Lung (tissue), 12 donors: ENCODE data around the gene FKBP14. TPM values are rescaled to one million over a fixed set of nuclear protein-coding genes. Genes with fewer than 3 reads are reported as not detected.

Source experiments
- ATAC-seq: fragments of 200-7000 bp; cut with Tn5 transposase; one replicate; pipeline ENCODE4 v1.9.1; 2020; ENCODE audit warnings: moderate number of reproducible peaks; ENCODE audit not compliant: insufficient read depth, low FRiP score
- DNase-seq, 3 donors: peaks; one replicate each; pipeline ENCODE4 v3.0.0-alpha.2; 2013 to 2017
- H3K27ac ChIP-seq, 2 donors: one replicate each; pipeline ENCODE4 v1.5.1; 2013; ENCODE audit warnings: mild to moderate bottlenecking in 2 of 2, moderate library complexity in 2 of 2, control low read depth in 1 of 2, inconsistent platforms in 1 of 2, low read depth in 1 of 2, low read length in 1 of 2
- H3K27me3 ChIP-seq, 3 donors: one replicate each; pipeline ENCODE4 v1.5.1; 2013; ENCODE audit warnings: low read length in 2 of 3; ENCODE audit not compliant: control insufficient read depth in 3 of 3, insufficient read depth in 3 of 3
- H3K36me3 ChIP-seq, 4 donors: one replicate each; pipeline ENCODE4 v1.5.1; 2013; ENCODE audit warnings: low read length in 4 of 4, mild to moderate bottlenecking in 1 of 4, moderate library complexity in 1 of 4; ENCODE audit not compliant: control insufficient read depth in 4 of 4, insufficient read depth in 4 of 4
- H3K4me1 ChIP-seq, 5 donors: one replicate each; pipeline ENCODE4 v1.5.1; 2013; ENCODE audit warnings: low read length in 5 of 5, mild to moderate bottlenecking in 2 of 5, moderate library complexity in 1 of 5; ENCODE audit not compliant: control insufficient read depth in 5 of 5, insufficient read depth in 5 of 5
- H3K4me3 ChIP-seq: one replicate; pipeline ENCODE4 v1.5.1; 2013; ENCODE audit warnings: mild to moderate bottlenecking, control low read depth, moderate library complexity
- H3K9ac ChIP-seq, 2 donors: one replicate each; pipeline ENCODE4 v1.5.1; 2013; ENCODE audit warnings: low read length in 2 of 2, control low read depth in 1 of 2; ENCODE audit not compliant: insufficient read depth in 1 of 2
- H3K9me3 ChIP-seq, 4 donors: one replicate each; pipeline ENCODE4 v1.5.1; 2013; ENCODE audit warnings: low read length in 3 of 4, mild to moderate bottlenecking in 1 of 4, moderate library complexity in 1 of 4; ENCODE audit not compliant: control insufficient read depth in 4 of 4, insufficient read depth in 3 of 4
- CTCF ChIP-seq: IDR thresholded peaks from 2 replicates; pipeline ENCODE4 v1.5.1; 2012; ENCODE audit warnings: mild to moderate bottlenecking; ENCODE audit errors: control extremely low read depth, extremely low read depth
- WGBS, 2 donors: extraction: QIAGEN DNeasy Blood & Tissue Kit; methylation state at CpG; one replicate each; pipeline ENCODE4 v1.1.7; 2013; 5-methylcytosine and 5-hydroxymethylcytosine counted together
- polyA plus RNA-seq, 2 donors: library from polyadenylated mRNA; stranded (reverse); fragments of 200-250 nt; gene quantifications; one replicate each; pipeline ENCODE4 v1.2.1, GENCODE V29; 2013
- total RNA-seq, 2 donors: library from RNA; depleted of rRNA in 1 of 2; stranded (reverse); fragments of >200 nt in 1 of 2; gene quantifications; one replicate each; pipeline ENCODE4 v1.2.1, GENCODE V29; 2014 to 2021
- donor health status: control.
- donor health status: control.
- donor health status: Bipolar disorder and iron deficiency.
- donor health status: healthy.
- donor health status: DM: yes; HTN: yes; CAD: no.

FKBP14 gene
- total and polyA plus RNA-seq, 4 donors: 2.6 to 21.5 (median 11.9) TPM

DNA sequence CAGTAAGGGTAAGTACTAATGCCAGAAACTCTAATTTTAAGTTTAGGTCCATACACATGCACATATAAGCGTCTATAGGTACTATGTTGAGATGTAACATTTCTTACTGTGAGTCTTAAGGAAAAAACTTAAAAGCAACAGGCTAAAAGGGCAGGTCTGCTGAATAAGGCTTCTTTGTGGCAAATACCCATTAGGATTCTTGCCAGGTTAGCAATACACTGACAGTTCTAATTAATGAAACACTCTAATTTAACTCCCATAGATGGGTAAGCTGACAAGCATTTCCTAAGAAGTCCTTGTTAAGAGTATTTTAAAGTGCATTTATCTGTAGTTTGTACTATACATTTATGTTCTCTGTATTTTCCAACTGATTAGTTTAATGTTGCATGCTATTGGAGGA lies 50.9 kb downstream of the FKBP14 start:
- Histone ChIP-seq H3K27me3 (no peaks in the 10 kb centered on the region), H3K4me3 (no peak overlapping the region), H3K4me1 (peaks cover 0 to 26% (median 4%) of the 10 kb centered on the region in 5 donors), H3K27ac (no peak overlapping the region), H3K36me3 (no peaks in the 10 kb centered on the region), H3K9ac (no peak overlapping the region), H3K9me3 (no peaks in the 10 kb centered on the region)
- 87 to 96% methylated on average over 1 of the region's 1 CpG for WGBS, 2 donors
- DNase-seq: no peak
- ATAC-seq: no peak
- TF ChIP-seq CTCF: no peak

GRCh38 chr7:29974286-29974685 lies 52.2 kb downstream of the FKBP14 start:
- no peaks in the 10 kb centered on the region for H3K36me3 ChIP-seq
- 44 to 84% methylated on average over 3 of the region's 3 CpGs for WGBS, 2 donors
- no peak overlapping the region for H3K9ac ChIP-seq
- DNase-seq: no peak
- H3K4me3 ChIP-seq: no peak overlapping the region
- ATAC-seq: no peak
- H3K27me3 ChIP-seq: no peaks in the 10 kb centered on the region
- no peaks in the 10 kb centered on the region for H3K9me3 ChIP-seq
- H3K27ac ChIP-seq: no peak overlapping the region
- TF ChIP-seq CTCF: no peak
- H3K4me1 ChIP-seq: peaks cover 0 to 26% (median 0%) of the 10 kb centered on the region in 5 donors

DNA sequence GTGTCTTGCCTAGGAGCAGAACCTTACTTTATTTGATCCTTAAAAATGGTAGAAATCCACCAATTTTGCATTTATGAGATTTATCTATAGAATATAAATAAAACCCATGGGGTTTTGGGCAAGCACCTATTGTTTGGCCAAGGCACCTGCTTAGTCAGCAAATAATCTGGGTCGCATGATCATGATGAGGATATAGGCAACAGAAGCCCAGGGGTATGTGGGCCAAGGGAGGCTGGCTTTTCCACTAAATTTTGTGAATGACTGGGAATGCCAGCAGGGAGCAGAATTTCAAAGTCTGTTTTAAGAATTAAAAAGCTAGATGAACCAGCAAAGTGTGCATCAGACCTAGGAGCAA lies 54.2 kb downstream of the FKBP14 start:
- Histone ChIP-seq H3K27ac (no peak overlapping the region), H3K9ac (no peak overlapping the region)
- WGBS, 2 donors: 87 to 99% methylated on average over 1 of the region's 1 CpG

More for the DNA sequence above, 54.2 kb downstream of the FKBP14 start:
- no peaks in the 10 kb centered on the region for H3K27me3 ChIP-seq
- H3K36me3 ChIP-seq: peaks cover 0 to 5% (median 0%) of the 10 kb centered on the region in 4 donors
- no peak for TF ChIP-seq CTCF
- H3K9me3 ChIP-seq: no peaks in the 10 kb centered on the region
- H3K4me3 ChIP-seq: no peak overlapping the region
- DNase-seq (no peak), ATAC-seq (no peak)
- peaks cover 0 to 26% (median 0%) of the 10 kb centered on the region in 5 donors for H3K4me1 ChIP-seq
